Stomach (tissue), 9 donors: ENCODE data around the gene NAA38. TPM values are rescaled to one million over a fixed set of nuclear protein-coding genes. Genes with fewer than 3 reads are reported as not detected.
"Not testable (repeated sequence)": the region's sequence is repeated elsewhere in the genome, so short reads cannot be mapped to it uniquely, and the experiment has no call there.

Source experiments
- DNase-seq, 2 donors: peaks; one replicate each; pipeline versions ENCODE4 v3.0.0 to v3.0.0-alpha.2; 2013 to 2019
- H3K27ac ChIP-seq, 5 donors: fragments of 200-600 bp in 4 of 5; sonication (generic) in 4 of 5; one replicate each; pipeline ENCODE4 v1.5.1; 2013 to 2019; ENCODE audit warnings: mild to moderate bottlenecking in 1 of 5, moderate library complexity in 1 of 5
- H3K27me3 ChIP-seq, 3 donors: fragments of 200-600 bp; sonication (generic); one replicate each; pipeline ENCODE4 v1.5.1; 2017 to 2019; ENCODE audit warnings: mixed run types in 1 of 3
- H3K36me3 ChIP-seq, 4 donors: fragments of 200-600 bp; sonication (generic); 1 replicate in 3 of 4; 2 replicates in 1 of 4; pipeline ENCODE4 v1.5.1; 2016 to 2019
- H3K4me1 ChIP-seq, 4 donors: fragments of 200-600 bp; sonication (generic); one replicate each; pipeline ENCODE4 v1.5.1; 2016 to 2019
- H3K4me3 ChIP-seq, 4 donors: fragments of 200-600 bp; sonication (generic) in 3 of 4; one replicate each; pipeline ENCODE4 v1.5.1; 2016 to 2019; ENCODE audit warnings: mild to moderate bottlenecking in 1 of 4
- H3K9me3 ChIP-seq, 4 donors: fragments of 200-600 bp; sonication (generic); one replicate each; pipeline ENCODE4 v1.5.1; 2016 to 2019
- EP300 ChIP-seq: sonication (generic); formaldehyde crosslinking; IDR thresholded peaks from one replicate; pipeline ENCODE4 v1.6.1; 2017; ENCODE audit warnings: antibody characterized with exemption
- POLR2A ChIP-seq, 4 donors: fragments of 450-650 bp; IDR thresholded peaks; one replicate each; pipeline ENCODE4 v1.6.1; 2016; ENCODE audit warnings: antibody characterized with exemption in 4 of 4, control low read depth in 2 of 4, mild to moderate bottlenecking in 1 of 4, moderate library complexity in 1 of 4
- POLR2AphosphoS5 ChIP-seq, 3 donors: sonication (generic); formaldehyde crosslinking; IDR thresholded peaks; one replicate each; pipeline ENCODE4 v1.6.1; 2016; ENCODE audit warnings: antibody characterized with exemption in 3 of 3
- WGBS, 5 donors: extraction: QIAGEN DNeasy Blood & Tissue Kit in 3 of 5; methylation state at CpG; one replicate each; pipeline versions ENCODE4 v1.1.5 to v1.1.7; 2013 to 2018; 5-methylcytosine and 5-hydroxymethylcytosine counted together
- intact Hi-C: fragments of 100-400 bp; cut with DNase I; formaldehyde crosslinking; loops from one replicate; pipeline ENCODE4 v1.15.1; 2023; ENCODE audit warnings: low total_unique reads
- polyA plus RNA-seq, 3 donors: library from polyadenylated mRNA; stranded (reverse); fragments of 200-250 nt; gene quantifications; one replicate each; pipeline ENCODE4 v1.2.3, GENCODE V29; 2013
- total RNA-seq, 5 donors: library from RNA; depleted of rRNA; stranded (reverse); fragments of >200 nt; gene quantifications; one replicate each; pipeline versions ENCODE4 v1.1.0 to v1.2.3, GENCODE V29; 2014 to 2016
- TF ChIP-seq, protein P1 (sequence below), 7 experiments: fragments of 450-650 bp in 4 of 7; fragments of 200-600 bp in 3 of 7; sonication (generic) in 3 of 7; IDR thresholded peaks; one replicate each; pipeline ENCODE4 v1.5.1; 2016 to 2019; ENCODE audit warnings: antibody characterized with exemption in 7 of 7, control low read depth in 2 of 7, mild to moderate bottlenecking in 1 of 7
- donor health status: healthy with polysubstance abuse.
- donor health status: Bipolar disorder and iron deficiency.
- donor health status: healthy.

Gene NAA38
- total and polyA plus RNA-seq, 8 donors, result 42.0 to 281 (median 126) TPM

- no peak for DNase-seq
- no peak overlapping the region for H3K27ac ChIP-seq
- no peaks in the 10 kb centered on the region for H3K9me3 ChIP-seq
- TF ChIP-seq, protein P1, sequence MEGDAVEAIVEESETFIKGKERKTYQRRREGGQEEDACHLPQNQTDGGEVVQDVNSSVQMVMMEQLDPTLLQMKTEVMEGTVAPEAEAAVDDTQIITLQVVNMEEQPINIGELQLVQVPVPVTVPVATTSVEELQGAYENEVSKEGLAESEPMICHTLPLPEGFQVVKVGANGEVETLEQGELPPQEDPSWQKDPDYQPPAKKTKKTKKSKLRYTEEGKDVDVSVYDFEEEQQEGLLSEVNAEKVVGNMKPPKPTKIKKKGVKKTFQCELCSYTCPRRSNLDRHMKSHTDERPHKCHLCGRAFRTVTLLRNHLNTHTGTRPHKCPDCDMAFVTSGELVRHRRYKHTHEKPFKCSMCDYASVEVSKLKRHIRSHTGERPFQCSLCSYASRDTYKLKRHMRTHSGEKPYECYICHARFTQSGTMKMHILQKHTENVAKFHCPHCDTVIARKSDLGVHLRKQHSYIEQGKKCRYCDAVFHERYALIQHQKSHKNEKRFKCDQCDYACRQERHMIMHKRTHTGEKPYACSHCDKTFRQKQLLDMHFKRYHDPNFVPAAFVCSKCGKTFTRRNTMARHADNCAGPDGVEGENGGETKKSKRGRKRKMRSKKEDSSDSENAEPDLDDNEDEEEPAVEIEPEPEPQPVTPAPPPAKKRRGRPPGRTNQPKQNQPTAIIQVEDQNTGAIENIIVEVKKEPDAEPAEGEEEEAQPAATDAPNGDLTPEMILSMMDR (IDR thresholded peaks at IDR 0.05), result no peak
- TF ChIP-seq POLR2A (IDR thresholded peaks at IDR 0.05) (no peak), EP300 (no peak), POLR2AphosphoS5 (IDR thresholded peaks at IDR 0.05) (no peak)
- H3K27me3 ChIP-seq, result peaks cover 0 to 11% (median 0%) of the 10 kb centered on the region in 3 donors
- 78 to 89% (median 84%) methylated on average over 8 to 9 of the region's 9 CpGs for WGBS, 5 donors
- H3K36me3 ChIP-seq, result no peaks in the 10 kb centered on the region
- H3K4me1 ChIP-seq, result no peaks in the 10 kb centered on the region
- no peak overlapping the region for H3K4me3 ChIP-seq
- intact Hi-C loops, result no loop called here
Observed at GRCh38 chr17:7817643-7817964, 39.8 kb downstream of the NAA38 start.

- H3K9me3 ChIP-seq, result no peaks in the 10 kb centered on the region
- peaks cover 0 to 11% (median 0%) of the 10 kb centered on the region in 3 donors for H3K27me3 ChIP-seq
- H3K27ac ChIP-seq, result no peak overlapping the region
- intact Hi-C loops, result no loop called here
- 66 to 84% (median 79%) methylated on average over 9 to 10 of the region's 10 CpGs for WGBS, 5 donors
- H3K4me3 ChIP-seq, result no peak overlapping the region
- H3K36me3 ChIP-seq, result no peaks in the 10 kb centered on the region
- H3K4me1 ChIP-seq, result no peaks in the 10 kb centered on the region
- no peak for DNase-seq
- TF ChIP-seq POLR2AphosphoS5 (IDR thresholded peaks at IDR 0.05), result no peak
- TF ChIP-seq EP300, result no peak
- TF ChIP-seq POLR2A (IDR thresholded peaks at IDR 0.05), result no peak
- TF ChIP-seq, protein P1 (IDR thresholded peaks at IDR 0.05), result no peak
Observed at GRCh38 chr17:7816926-7817642, 40.3 kb downstream of the NAA38 start.

DNA sequence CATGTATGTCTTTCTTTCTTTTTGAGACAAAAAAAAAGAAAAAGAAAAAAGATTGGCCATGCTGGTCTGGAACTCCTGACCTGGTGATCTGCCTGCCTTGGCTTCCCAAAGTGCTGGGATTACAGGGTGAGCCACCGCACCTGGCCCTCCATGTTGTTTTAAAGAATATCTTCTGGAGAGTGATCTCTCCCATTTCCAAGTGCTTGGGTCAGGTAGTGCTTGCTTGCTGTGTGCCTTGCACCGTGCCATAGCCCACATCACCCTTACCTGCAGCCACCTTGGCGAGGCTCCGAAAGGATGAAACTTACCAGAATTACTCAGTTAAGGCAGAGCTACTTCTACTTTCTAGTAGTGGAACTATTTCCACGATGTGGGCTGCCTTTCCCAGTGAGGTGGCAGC, 42.4 kb downstream of the NAA38 start:
- intact Hi-C loops, result no loop called here
- 91 to 95% (median 93%) methylated on average over 5 of the region's 5 CpGs for WGBS, 5 donors
- Histone ChIP-seq H3K9me3 (no peaks in the 10 kb centered on the region), H3K36me3 (no peaks in the 10 kb centered on the region), H3K4me1 (no peaks in the 10 kb centered on the region), H3K27me3 (peaks cover 0 to 17% (median 0%) of the 10 kb centered on the region in 3 donors), H3K4me3 (no peak overlapping the region), H3K27ac (no peak overlapping the region)
- TF ChIP-seq, protein P1 (IDR thresholded peaks at IDR 0.05), result no peak
- TF ChIP-seq POLR2A (IDR thresholded peaks at IDR 0.05), result no peak
- no peak for TF ChIP-seq POLR2AphosphoS5 (IDR thresholded peaks at IDR 0.05)
- no peak for TF ChIP-seq EP300
- no peak for DNase-seq

- H3K27ac ChIP-seq, result no peak overlapping the region
- no peak for DNase-seq
- no peaks in the 10 kb centered on the region for H3K36me3 ChIP-seq
- intact Hi-C loops, result no loop called here
- H3K9me3 ChIP-seq, result no peaks in the 10 kb centered on the region
- WGBS, 5 donors, result 79 to 83% (median 81%) methylated on average over 3 of the region's 3 CpGs
- H3K4me1 ChIP-seq, result no peaks in the 10 kb centered on the region
- H3K27me3 ChIP-seq, result peaks cover 0 to 35% (median 3%) of the 10 kb centered on the region in 3 donors
- no peak overlapping the region for H3K4me3 ChIP-seq
- TF ChIP-seq EP300, result no peak
- TF ChIP-seq, protein P1 (IDR thresholded peaks at IDR 0.05), result no peak
- TF ChIP-seq POLR2AphosphoS5 (IDR thresholded peaks at IDR 0.05), result no peak
- TF ChIP-seq POLR2A (IDR thresholded peaks at IDR 0.05), result no peak
Observed at GRCh38 chr17:7811251-7811650, 46.1 kb downstream of the NAA38 start.

DNA sequence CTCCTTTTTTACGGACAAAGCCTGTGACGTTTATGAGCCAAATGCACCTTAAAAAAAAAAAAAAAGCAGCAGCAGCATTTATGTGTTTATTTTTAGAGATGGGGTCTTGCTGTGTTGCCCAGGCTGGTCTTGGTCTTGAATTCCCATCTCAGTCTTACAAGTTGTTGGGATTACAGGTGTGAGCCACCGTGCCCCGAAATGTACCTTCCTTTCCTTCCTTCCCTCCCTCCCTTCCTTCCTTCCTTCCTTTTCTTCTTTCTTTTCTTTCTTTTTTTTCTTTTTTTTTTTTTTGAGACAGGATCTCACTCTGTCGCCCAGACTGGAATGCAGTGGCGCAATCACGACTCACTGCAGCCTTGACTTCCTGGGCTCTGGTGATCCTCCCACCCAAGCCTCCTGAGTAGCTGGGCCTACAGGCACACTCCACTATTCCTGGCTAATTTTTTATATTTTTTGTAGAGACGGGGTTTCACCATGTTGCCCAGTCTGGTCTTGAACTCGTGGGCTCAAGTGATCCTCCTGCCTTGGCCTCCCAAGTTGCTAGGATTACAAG, 47.5 kb downstream of the NAA38 start:
- H3K4me3 ChIP-seq, intact Hi-C loops, H3K27ac ChIP-seq, H3K9me3 ChIP-seq, H3K36me3 ChIP-seq, DNase-seq, H3K4me1 ChIP-seq: not testable (repeated sequence)
- peaks cover 0 to 36% (median 3%) of the 10 kb centered on the region in 3 donors for H3K27me3 ChIP-seq
- WGBS, 5 donors, result 70 to 83% (median 82%) methylated on average over 9 of the region's 9 CpGs
